Right atrium auricular region (tissue), 2 donors: ENCODE measurements around the gene GABPB1. TPM values are rescaled to one million over a fixed set of nuclear protein-coding genes. Genes with fewer than 3 reads are reported as not detected.

ENCODE experiments used
- DNase-seq: peaks from one replicate; pipeline ENCODE4 v3.0.0-alpha.2; 2019; ENCODE audit warnings: low spot score
- H3K27ac ChIP-seq, 2 donors: fragments of 200-600 bp; sonication (generic); 1 replicate in 1 of 2; 2 replicates in 1 of 2; pipeline ENCODE4 v1.5.1; 2016 to 2019
- H3K27me3 ChIP-seq, 2 donors: fragments of 200-600 bp; sonication (generic); one replicate each; pipeline versions ENCODE4 v1.5.1 to v1.6.0; 2017 to 2019
- H3K36me3 ChIP-seq: fragments of 200-600 bp; sonication (generic); one replicate; pipeline ENCODE4 v1.5.1; 2016
- H3K4me1 ChIP-seq, 2 donors: fragments of 200-600 bp; sonication (generic); one replicate each; pipeline versions ENCODE4 v1.5.1 to v1.6.0; 2017 to 2019
- H3K4me3 ChIP-seq, 2 donors: fragments of 200-600 bp; sonication (generic); 1 replicate in 1 of 2; 2 replicates in 1 of 2; pipeline ENCODE4 v1.5.1; 2017 to 2019; ENCODE audit warnings: mild to moderate bottlenecking in 1 of 2, moderate library complexity in 1 of 2
- H3K9me3 ChIP-seq, 2 donors: fragments of 200-600 bp; sonication (generic); one replicate each; pipeline ENCODE4 v1.5.1; 2019
- CTCF ChIP-seq, 2 donors: fragments of 200-600 bp; sonication (generic); IDR thresholded peaks; one replicate each; pipeline ENCODE4 v1.5.1; 2019; ENCODE audit warnings: antibody characterized with exemption in 2 of 2
- total RNA-seq, 2 donors: library from RNA; depleted of rRNA; stranded (reverse); fragments of >200 nt; gene quantifications; one replicate each; pipeline ENCODE4 v1.1.0, GENCODE V29; 2016

The GABPB1 gene
- total RNA-seq, 2 donors from 2014 or later = 11.5 to 13.9 TPM

GRCh38 chr15:50353251-50353974, 1.6 kb downstream of the GABPB1 start:
- H3K4me1 ChIP-seq = peaks cover 0 to 58% of the 10 kb centered on the region in 2 donors
- no peak for DNase-seq

GRCh38 chr15:50350621-50351020, 4.4 kb downstream of the GABPB1 start:
- no peak for TF ChIP-seq CTCF (IDR thresholded peaks at IDR 0.05)
- no peak for DNase-seq
- H3K27me3 ChIP-seq = no peaks in the 10 kb centered on the region
- no peak overlapping the region for H3K4me3 ChIP-seq
- H3K36me3 ChIP-seq = no peaks in the 10 kb centered on the region
- no peaks in the 10 kb centered on the region for H3K9me3 ChIP-seq
- H3K4me1 ChIP-seq = peaks cover 0 to 43% of the 10 kb centered on the region in 2 donors
- H3K27ac ChIP-seq = no peak overlapping the region

More at GRCh38 chr15:50353251-50353974, 1.6 kb downstream of the GABPB1 start:
- H3K4me3 ChIP-seq = peak overlapping the region; percentile 97 to 98
- no peak for TF ChIP-seq CTCF (IDR thresholded peaks at IDR 0.05)
- no peaks in the 10 kb centered on the region for H3K27me3 ChIP-seq
- no peaks in the 10 kb centered on the region for H3K36me3 ChIP-seq
- no peaks in the 10 kb centered on the region for H3K9me3 ChIP-seq
- H3K27ac ChIP-seq = peak overlapping the region; percentile 99

GRCh38 chr15:50345298-50345697, 9.7 kb downstream of the GABPB1 start:
- no peak overlapping the region for H3K4me3 ChIP-seq
- peaks cover 0 to 16% of the 10 kb centered on the region in 2 donors for H3K4me1 ChIP-seq
- no peak for DNase-seq
- no peak for TF ChIP-seq CTCF (IDR thresholded peaks at IDR 0.05)
- H3K9me3 ChIP-seq = no peaks in the 10 kb centered on the region
- H3K27ac ChIP-seq = no peak overlapping the region
- H3K36me3 ChIP-seq = no peaks in the 10 kb centered on the region
- no peaks in the 10 kb centered on the region for H3K27me3 ChIP-seq

GRCh38 chr15:50344006-50344464, 11.0 kb downstream of the GABPB1 start:
- H3K27ac ChIP-seq = no peak overlapping the region
- H3K27me3 ChIP-seq = no peaks in the 10 kb centered on the region
- no peaks in the 10 kb centered on the region for H3K9me3 ChIP-seq
- H3K36me3 ChIP-seq = no peaks in the 10 kb centered on the region
- DNase-seq = no peak
- no peak for TF ChIP-seq CTCF (IDR thresholded peaks at IDR 0.05)
- peaks cover 0 to 7% of the 10 kb centered on the region in 2 donors for H3K4me1 ChIP-seq
- H3K4me3 ChIP-seq = no peak overlapping the region

- TF ChIP-seq CTCF (IDR thresholded peaks at IDR 0.05) = no peak
- H3K27ac ChIP-seq = no peak overlapping the region
- DNase-seq = no peak
- no peaks in the 10 kb centered on the region for H3K36me3 ChIP-seq
- H3K4me3 ChIP-seq = no peak overlapping the region
- no peaks in the 10 kb centered on the region for H3K9me3 ChIP-seq
- no peaks in the 10 kb centered on the region for H3K27me3 ChIP-seq
- no peaks in the 10 kb centered on the region for H3K4me1 ChIP-seq
Observed at GRCh38 chr15:50341616-50342136, 13.3 kb downstream of the GABPB1 start.
